IMR-90 (cell line): ENCODE results near the gene IFT74. TPM values are rescaled to one million over a fixed set of nuclear protein-coding genes. Genes with fewer than 3 reads are reported as not detected.

ENCODE experiments used
- ATAC-seq: fragments of 200-7000 bp; cut with Tn5 transposase; 2 replicates; pipeline ENCODE4 v1.9.1; 2020; ENCODE audit warnings: low read depth, mild to moderate bottlenecking, moderate library complexity
- BruUV-seq: library from RNA; stranded (reverse); fragments of 400-500 nt; replicated peaks from 2 replicates; lab custom pipeline; 2021; lab: Mats Ljungman, UMichigan
- CTCF ChIA-PET: fragments of 300-600 bp; formaldehyde crosslinking; extraction: SDS; loops from one replicate; lab custom pipeline; 2021; ENCODE audit warnings: antibody characterized with exemption; lab: Yijun Ruan, JAX
- POLR2A ChIA-PET: fragments of 300-600 bp; sonication (Branson Sonifier 250); formaldehyde crosslinking; loops from one replicate; lab custom pipeline; 2022; ENCODE audit warnings: antibody characterized with exemption; ENCODE audit not compliant: unreplicated experiment; lab: Charles Lee
- DNase-seq: peaks from one replicate; pipeline ENCODE4 v3.0.0; 2013
- H2AFZ ChIP-seq: replicated peaks from 2 replicates; pipeline ENCODE3; 2013; ENCODE audit warnings: low read length, mild to moderate bottlenecking; ENCODE audit not compliant: poor library complexity
- H2AK5ac ChIP-seq: 2 replicates; pipeline ENCODE4 v1.6.1; 2013; ENCODE audit warnings: low read depth, low read length, inconsistent platforms
- H2AK9ac ChIP-seq: replicated peaks from 2 replicates; pipeline ENCODE3; 2013; ENCODE audit warnings: mild to moderate bottlenecking, low read depth, low read length, moderate library complexity; ENCODE audit not compliant: poor library complexity
- H2BK120ac ChIP-seq: 2 replicates; pipeline ENCODE4 v1.6.1; 2013; ENCODE audit warnings: low read depth, low read length, inconsistent platforms
- H2BK15ac ChIP-seq: 3 replicates; pipeline ENCODE4 v1.6.1; 2013; ENCODE audit warnings: low read depth, low read length, inconsistent platforms
- H2BK20ac ChIP-seq: 2 replicates; pipeline ENCODE4 v1.6.1; 2013; ENCODE audit warnings: low read depth, mild to moderate bottlenecking, inconsistent platforms, low read length, moderate library complexity
- H2BK5ac ChIP-seq: 2 replicates; pipeline ENCODE4 v1.6.1; 2013; ENCODE audit warnings: mild to moderate bottlenecking, low read depth, low read length, inconsistent platforms; ENCODE audit not compliant: poor library complexity, severe bottlenecking
- H3K14ac ChIP-seq: replicated peaks from 2 replicates; pipeline ENCODE4 v1.6.1; 2013; ENCODE audit warnings: low read depth, low read length, inconsistent platforms
- H3K18ac ChIP-seq: 2 replicates; pipeline ENCODE4 v1.6.1; 2013; ENCODE audit warnings: low read depth, low read length, control low read depth
- H3K23ac ChIP-seq: 2 replicates; pipeline ENCODE4 v1.6.1; 2013; ENCODE audit warnings: low read depth, low read length, inconsistent platforms
- H3K27ac ChIP-seq: 2 replicates; pipeline ENCODE4 v1.5.1; 2013; ENCODE audit warnings: mild to moderate bottlenecking, control low read depth, low read length; ENCODE audit not compliant: insufficient read depth
- H3K27me3 ChIP-seq: 2 replicates; pipeline ENCODE4 v1.6.1; 2013; ENCODE audit warnings: low read length; ENCODE audit not compliant: control insufficient read depth, insufficient read depth
- H3K36me3 ChIP-seq: 2 replicates; pipeline ENCODE4 v1.6.1; 2013; ENCODE audit warnings: low read length, mixed read lengths; ENCODE audit not compliant: control insufficient read depth, insufficient read depth
- H3K4ac ChIP-seq: 2 replicates; pipeline ENCODE4 v1.6.1; 2013; ENCODE audit warnings: low read depth, low read length, inconsistent platforms
- H3K4me1 ChIP-seq: 2 replicates; pipeline ENCODE4 v1.6.1; 2013; ENCODE audit warnings: low read length, mixed read lengths; ENCODE audit not compliant: control insufficient read depth, insufficient read depth
- H3K4me2 ChIP-seq: 2 replicates; pipeline ENCODE4 v1.6.1; 2013; ENCODE audit warnings: low read depth, mild to moderate bottlenecking, control low read depth, low read length, moderate library complexity
- H3K4me3 ChIP-seq: 2 replicates; pipeline ENCODE4 v1.5.1; 2013; ENCODE audit warnings: low read depth, mild to moderate bottlenecking, control low read depth, low read length, moderate library complexity; ENCODE audit not compliant: insufficient read depth
- H3K56ac ChIP-seq: 2 replicates; pipeline ENCODE4 v1.6.1; 2013; ENCODE audit warnings: low read length, inconsistent platforms; ENCODE audit not compliant: insufficient read depth; ENCODE audit errors: extremely low read depth
- H3K79me1 ChIP-seq, 2 experiments: 2 replicates each; pipeline ENCODE4 v1.6.1; 2013; ENCODE audit warnings: low read length in 2 of 2, inconsistent platforms in 1 of 2, low read depth in 1 of 2
- H3K9ac ChIP-seq: 2 replicates; pipeline ENCODE4 v1.6.1; 2013; ENCODE audit warnings: low read depth, low read length, control low read depth
- H3K9me1 ChIP-seq: 2 replicates; pipeline ENCODE4 v1.6.1; 2013; ENCODE audit warnings: low read length, inconsistent platforms; ENCODE audit not compliant: insufficient read depth
- H3K9me3 ChIP-seq: 2 replicates; pipeline ENCODE4 v1.6.1; 2013; ENCODE audit warnings: low read length; ENCODE audit not compliant: control insufficient read depth, insufficient read depth
- H4K20me1 ChIP-seq: 2 replicates; pipeline ENCODE4 v1.6.1; 2013; ENCODE audit warnings: low read length, inconsistent platforms; ENCODE audit not compliant: insufficient read depth
- H4K5ac ChIP-seq: 2 replicates; pipeline ENCODE4 v1.6.1; 2013; ENCODE audit warnings: mild to moderate bottlenecking, low read depth, low read length, control low read depth
- H4K8ac ChIP-seq, 2 experiments: 2 replicates each; pipeline ENCODE4 v1.6.1; 2013; ENCODE audit warnings: low read depth in 2 of 2, low read length in 2 of 2, control low read depth in 1 of 2, inconsistent platforms in 1 of 2
- H4K91ac ChIP-seq: 2 replicates; pipeline ENCODE4 v1.6.1; 2013; ENCODE audit warnings: low read depth, low read length, inconsistent platforms; ENCODE audit not compliant: insufficient read depth
- BHLHE40 ChIP-seq: fragments of 150-350 bp; IDR thresholded peaks from 2 replicates; pipeline ENCODE4 v1.6.1; 2016; ENCODE audit warnings: mild to moderate bottlenecking, low read depth, low read length
- CEBPB ChIP-seq: IDR thresholded peaks from 2 replicates; pipeline ENCODE4 v1.6.1; 2012; ENCODE audit warnings: low read depth, low read length, improper control_type of control experiment
- CTCF ChIP-seq: conservative IDR thresholded peaks from 2 replicates; pipeline ENCODE4 v1.5.1; 2012; ENCODE audit warnings: mild to moderate bottlenecking, low read depth, low read length, improper control_type of control experiment
- MAFK ChIP-seq: IDR thresholded peaks from 2 replicates; pipeline ENCODE4 v1.6.1; 2012; ENCODE audit warnings: low read depth, low read length, improper control_type of control experiment
- MAZ ChIP-seq: IDR thresholded peaks from 2 replicates; pipeline ENCODE4 v1.6.1; 2012; ENCODE audit warnings: low read depth, mild to moderate bottlenecking, low read length, improper control_type of control experiment, moderate library complexity, borderline replicate concordance
- MXI1 ChIP-seq: IDR thresholded peaks from 2 replicates; pipeline ENCODE4 v1.6.1; 2012; ENCODE audit warnings: low read depth, mild to moderate bottlenecking, low read length, moderate library complexity, borderline replicate concordance
- NFE2L2 ChIP-seq: fragments of 150-350 bp; IDR thresholded peaks from 2 replicates; pipeline ENCODE4 v1.6.1; 2016; ENCODE audit warnings: low read depth, mild to moderate bottlenecking, low read length
- POLR2A ChIP-seq: IDR thresholded peaks from 2 replicates; pipeline ENCODE4 v1.6.1; 2012; ENCODE audit warnings: mild to moderate bottlenecking, low read depth, low read length
- RAD21 ChIP-seq: IDR thresholded peaks from 2 replicates; pipeline ENCODE4 v1.6.1; 2012; ENCODE audit warnings: low read length, improper control_type of control experiment
- RCOR1 ChIP-seq: IDR thresholded peaks from 2 replicates; pipeline ENCODE4 v1.6.1; 2012; ENCODE audit warnings: mild to moderate bottlenecking, low read length, improper control_type of control experiment; ENCODE audit not compliant: insufficient replicate concordance
- RFX5 ChIP-seq: IDR thresholded peaks from 2 replicates; pipeline ENCODE4 v1.8.0; 2012; ENCODE audit warnings: low read depth, mild to moderate bottlenecking, low read length, moderate library complexity
- SMC3 ChIP-seq: fragments of 150-350 bp; IDR thresholded peaks from 2 replicates; pipeline ENCODE4 v1.6.1; 2016; ENCODE audit warnings: low read depth, mild to moderate bottlenecking, antibody characterized with exemption, low read length, moderate library complexity
- WGBS, 2 experiments: methylation state at CpG; one replicate each; pipeline versions ENCODE4 v1.1.5 to v1.1.7; 2013; ENCODE audit warnings: missing lambda C conversion rate in 2 of 2; ENCODE audit not compliant: insufficient read length in 1 of 2; ENCODE audit errors: extremely low coverage in 2 of 2; 5-methylcytosine and 5-hydroxymethylcytosine counted together
- dilution Hi-C: fragments of 300-500 bp; cut with HindIII; formaldehyde crosslinking; loops from one replicate; pipeline ENCODE4 v1.14.3; 2018; ENCODE audit warnings: low sequenced_read_pairs; ENCODE audit not compliant: unreplicated experiment
- in situ Hi-C: fragments of 300-500 bp; cut with MboI; formaldehyde crosslinking; loops from 3 replicates; pipeline ENCODE4 v1.14.3; 2019; ENCODE audit warnings: low sequenced_read_pairs, inconsistent platforms, mixed read lengths
- intact Hi-C: fragments of 100-400 bp; cut with micrococcal nuclease; formaldehyde crosslinking; loops from 2 replicates; pipeline ENCODE4 v1.10.0; 2022
- polyA plus RNA-seq, 3 experiments: library from polyadenylated mRNA; depleted of rRNA; stranded (reverse); fragments of >200 nt; gene quantifications; 2 replicates each; pipeline ENCODE4 v1.2.3, GENCODE V29; 2012; ENCODE audit warnings: low replicate concordance in 1 of 3
- total RNA-seq: library from RNA; depleted of rRNA; stranded (reverse); fragments of >200 nt; gene quantifications from 2 replicates; pipeline ENCODE4 v1.2.3, GENCODE V29; 2012
- TF ChIP-seq, protein P1 (sequence below): fragments of 150-350 bp; IDR thresholded peaks from 2 replicates; pipeline ENCODE4 v1.6.1; 2016; ENCODE audit warnings: low read depth, mild to moderate bottlenecking, low read length, moderate library complexity, borderline replicate concordance

The IFT74 gene
- total and polyA plus RNA-seq, 2 of the 4 experiments (the other 2 are of a cell fraction), result 4.6 to 12.2 TPM

DNA sequence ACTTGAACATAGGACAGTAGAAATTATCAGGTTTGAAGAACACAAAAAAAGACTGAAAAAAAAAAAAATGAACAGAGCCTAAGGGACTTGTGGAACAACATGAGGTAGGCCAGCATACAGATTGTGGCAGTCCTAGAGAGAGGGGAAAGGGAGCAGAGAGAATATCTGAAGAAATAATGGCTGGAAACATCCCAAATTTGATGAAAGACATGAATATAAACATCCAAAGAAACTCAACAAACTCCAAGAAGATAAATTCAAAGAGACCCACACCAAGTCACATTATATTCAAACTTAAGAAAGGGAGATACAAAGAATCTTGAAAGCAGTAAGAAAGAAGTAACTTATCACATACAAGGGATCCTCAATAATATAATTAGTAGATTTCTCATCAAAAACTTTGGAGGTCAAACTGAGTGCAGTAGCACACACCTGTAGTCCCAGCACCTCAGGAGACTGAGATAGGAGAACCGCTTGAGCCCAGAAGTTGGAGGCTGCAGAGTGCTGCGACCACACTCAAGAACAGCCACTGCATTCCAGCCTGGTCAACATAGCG lies 18.3 kb upstream of the IFT74 start:
- CTCF ChIA-PET, result interaction anchor here (0.6 kb wide), 1 partner anchor 18 kb away, joined by 3 read pairs; no protein-coding TSS in a partner anchor

More for the DNA sequence above, 18.3 kb upstream of the IFT74 start:
- ATAC-seq (no peak), DNase-seq (no peak)
- Histone ChIP-seq H3K14ac (no peak overlapping the region), H2AK9ac (no peak overlapping the region), H3K27me3 (no peaks in the 10 kb centered on the region), H3K4me3 (no peak overlapping the region), H4K20me1 (peaks cover 17% of the 10 kb centered on the region), H3K4me2 (no peak overlapping the region), H3K9me1 (peaks cover 8% of the 10 kb centered on the region), H2AFZ (no peak overlapping the region), H2BK5ac (no peak overlapping the region), H2BK120ac (no peak overlapping the region), H3K4ac (no peak overlapping the region), H4K5ac (no peak overlapping the region), H3K36me3 (no peaks in the 10 kb centered on the region; the same call in 1 of the 2 replicates), H4K91ac (no peak overlapping the region), H3K56ac (no peak overlapping the region), H3K27ac (no peak overlapping the region), H2BK15ac (no peak overlapping the region), H3K79me1 (peaks cover 15 to 20% of the 10 kb centered on the region in 2 experiments), H2AK5ac (no peak overlapping the region), H2BK20ac (no peak overlapping the region), H4K8ac (no peak overlapping the region), H3K23ac (no peak overlapping the region), H3K9ac (no peak overlapping the region), H3K4me1 (peaks cover 3% of the 10 kb centered on the region; the same call in 1 of the 2 replicates), H3K18ac (no peak overlapping the region), H3K9me3 (peaks cover 4% of the 10 kb centered on the region)
- in situ Hi-C loops (no loop called here), dilution Hi-C loops (no loop called here), intact Hi-C loops (no loop called here)
- BruUV-seq, result no TSS peak
- WGBS, 2 experiments, result no CpG with 5 or more reads among the region's 3 CpGs
- POLR2A ChIA-PET, result interaction anchor here (0.6 kb wide), 1 partner anchor 38 kb away, joined by 6 read pairs; no protein-coding TSS in a partner anchor
- TF ChIP-seq CTCF, result no peak
- no peak for TF ChIP-seq MXI1
- no peak for TF ChIP-seq NFE2L2
- no peak for TF ChIP-seq RAD21
- TF ChIP-seq, protein P1, sequence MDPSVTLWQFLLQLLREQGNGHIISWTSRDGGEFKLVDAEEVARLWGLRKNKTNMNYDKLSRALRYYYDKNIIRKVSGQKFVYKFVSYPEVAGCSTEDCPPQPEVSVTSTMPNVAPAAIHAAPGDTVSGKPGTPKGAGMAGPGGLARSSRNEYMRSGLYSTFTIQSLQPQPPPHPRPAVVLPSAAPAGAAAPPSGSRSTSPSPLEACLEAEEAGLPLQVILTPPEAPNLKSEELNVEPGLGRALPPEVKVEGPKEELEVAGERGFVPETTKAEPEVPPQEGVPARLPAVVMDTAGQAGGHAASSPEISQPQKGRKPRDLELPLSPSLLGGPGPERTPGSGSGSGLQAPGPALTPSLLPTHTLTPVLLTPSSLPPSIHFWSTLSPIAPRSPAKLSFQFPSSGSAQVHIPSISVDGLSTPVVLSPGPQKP, result no peak
- TF ChIP-seq MAFK, result no peak
- TF ChIP-seq CEBPB, result no peak
- TF ChIP-seq MAZ, result no peak
- TF ChIP-seq BHLHE40, result no peak
- TF ChIP-seq RFX5, result no peak
- TF ChIP-seq POLR2A, result no peak
- no peak for TF ChIP-seq SMC3
- no peak for TF ChIP-seq RCOR1
